Neural progenitor cell (in vitro differentiated cells): ENCODE data around the gene AP4E1.

ENCODE experiments used
- CTCF ChIP-seq: fragments of 200-600 bp; sonication (generic); IDR thresholded peaks from 2 replicates; pipeline ENCODE4 v1.5.1; 2017; ENCODE audit warnings: antibody characterized with exemption, mild to moderate bottlenecking
- EZH2 ChIP-seq: fragments of 200-600 bp; sonication (generic); IDR thresholded peaks from 2 replicates; pipeline ENCODE4 v1.6.1; 2017; ENCODE audit warnings: antibody characterized with exemption, mild to moderate bottlenecking, moderate library complexity
- EZH2phosphoT487 ChIP-seq: fragments of 200-600 bp; sonication (generic); IDR thresholded peaks from 2 replicates; pipeline ENCODE4 v1.6.1; 2017; ENCODE audit warnings: antibody characterized with exemption

GRCh38 chr15:50943638-50944037 lies 35.2 kb downstream of the AP4E1 start:
- TF ChIP-seq EZH2 (no peak), CTCF (no peak), EZH2phosphoT487 (no peak)
